Activated CD4-positive, alpha-beta T cell treated with anti-CD3 and anti-CD28 coated beads for 24 hours (primary cell): ENCODE results near the gene GLRA3.
"Not testable (repeated sequence)": the region's sequence is repeated elsewhere in the genome, so short reads cannot be mapped to it uniquely, and the experiment has no call there.

Source experiments
- DNase-seq, 2 donors: peaks; one replicate each; pipeline ENCODE4 v3.0.0-alpha.2; 2020; ENCODE audit warnings: low read depth in 2 of 2

Gene GLRA3

GRCh38 chr4:174714393-174715211 lies 114.4 kb downstream of the GLRA3 start:
- no peak for DNase-seq

- no peak for DNase-seq
Measured at GRCh38 chr4:174713821-174714220, 115.2 kb downstream of the GLRA3 start.

- DNase-seq = no peak
Measured at GRCh38 chr4:174713181-174713580, 115.9 kb downstream of the GLRA3 start.

- DNase-seq = no peak
Measured at GRCh38 chr4:174709526-174709925, 119.5 kb downstream of the GLRA3 start.

GRCh38 chr4:174708381-174708780 lies 120.7 kb downstream of the GLRA3 start:
- DNase-seq = no peak

GRCh38 chr4:174707902-174708301 lies 121.1 kb downstream of the GLRA3 start:
- no peak for DNase-seq

- no peak for DNase-seq
Measured at GRCh38 chr4:174707051-174707676, 121.9 kb downstream of the GLRA3 start.

GRCh38 chr4:174702979-174703478 lies 126.0 kb downstream of the GLRA3 start:
- no peak for DNase-seq

GRCh38 chr4:174699654-174700053 lies 129.4 kb downstream of the GLRA3 start:
- DNase-seq = no peak

GRCh38 chr4:174697896-174698295 lies 131.2 kb downstream of the GLRA3 start:
- no peak for DNase-seq

GRCh38 chr4:174697202-174697601 lies 131.8 kb downstream of the GLRA3 start:
- no peak for DNase-seq

- DNase-seq = no peak
Measured at GRCh38 chr4:174696657-174697056, 132.4 kb downstream of the GLRA3 start.

- DNase-seq = not testable (repeated sequence)
Measured at GRCh38 chr4:174691876-174692275, 137.2 kb downstream of the GLRA3 start.

- no peak for DNase-seq
Measured at GRCh38 chr4:174690665-174691064, 138.4 kb downstream of the GLRA3 start.

- no peak for DNase-seq
Measured at GRCh38 chr4:174689618-174690017, 139.4 kb downstream of the GLRA3 start.

- no peak for DNase-seq
Measured at GRCh38 chr4:174686826-174687225, 142.2 kb downstream of the GLRA3 start.

GRCh38 chr4:174681723-174682300 lies 147.2 kb downstream of the GLRA3 start:
- no peak for DNase-seq

GRCh38 chr4:174674305-174674840 lies 154.7 kb downstream of the GLRA3 start:
- DNase-seq = no peak

- no peak for DNase-seq
Measured at GRCh38 chr4:174673865-174674264, 155.2 kb downstream of the GLRA3 start.

- DNase-seq = no peak
Measured at GRCh38 chr4:174672276-174672675, 156.8 kb downstream of the GLRA3 start.

- DNase-seq = no peak
Measured at GRCh38 chr4:174669270-174669669, 159.8 kb downstream of the GLRA3 start.

GRCh38 chr4:174665799-174666198 lies 163.2 kb downstream of the GLRA3 start:
- no peak for DNase-seq
